D721Med (cell line): ENCODE data around the gene JUNB.
"Not testable (repeated sequence)": the region's sequence is repeated elsewhere in the genome, so short reads cannot be mapped to it uniquely, and the experiment has no call there.

Source experiments
- DNase-seq: peaks from one replicate; pipeline ENCODE4 v3.0.0; 2011; ENCODE audit warnings: low spot score; ENCODE audit not compliant: insufficient read length
- FAIRE-seq: peaks from 2 replicates; lab custom pipeline; 2011; peaks lifted over from hg19 to GRCh38; lab: Jason Lieb, UNC
- TF ChIP-seq, protein P1 (sequence below): IDR thresholded peaks from 2 replicates; pipeline ENCODE4 v1.5.1; 2012; ENCODE audit warnings: mild to moderate bottlenecking, control low read depth; ENCODE audit not compliant: insufficient read depth; ENCODE audit errors: missing control alignments

The JUNB gene

DNA sequence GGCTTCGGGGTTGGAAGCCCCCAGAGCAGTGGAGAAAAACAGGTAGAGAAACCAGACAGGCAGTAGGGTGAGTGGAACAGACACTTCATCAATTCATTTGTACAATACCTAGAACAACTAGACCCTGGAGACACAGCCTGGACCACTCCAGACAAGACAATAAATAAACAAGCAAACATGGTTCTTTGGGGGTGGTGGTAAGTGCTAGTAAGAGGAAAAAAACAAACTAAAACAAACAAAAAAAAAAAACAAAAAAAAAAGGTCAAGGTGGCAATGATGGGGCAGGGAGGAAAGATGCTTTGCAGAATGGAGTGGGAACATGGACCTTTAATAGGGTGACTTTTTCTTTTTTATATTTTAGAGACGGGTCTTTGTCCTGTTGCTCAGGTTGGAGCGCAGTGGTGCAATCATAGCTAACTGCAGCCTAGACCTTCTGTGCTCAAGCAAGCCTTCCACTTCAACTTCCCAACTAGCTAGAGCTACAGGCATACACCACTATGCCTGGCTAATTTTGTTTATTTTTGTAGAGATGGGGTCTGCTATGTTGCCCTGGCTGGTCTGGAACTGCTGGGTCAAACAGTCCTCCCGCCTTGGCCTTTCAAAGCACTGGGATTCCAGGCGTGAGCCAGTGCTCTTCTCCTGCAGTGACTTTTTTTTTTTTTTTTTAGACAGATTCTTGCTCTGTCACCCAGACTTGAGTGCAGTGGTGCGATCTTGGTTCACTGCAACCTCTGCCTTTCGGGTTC lies 3.1 kb downstream of the JUNB start:
- DNase-seq: no peak
- TF ChIP-seq, protein P1, sequence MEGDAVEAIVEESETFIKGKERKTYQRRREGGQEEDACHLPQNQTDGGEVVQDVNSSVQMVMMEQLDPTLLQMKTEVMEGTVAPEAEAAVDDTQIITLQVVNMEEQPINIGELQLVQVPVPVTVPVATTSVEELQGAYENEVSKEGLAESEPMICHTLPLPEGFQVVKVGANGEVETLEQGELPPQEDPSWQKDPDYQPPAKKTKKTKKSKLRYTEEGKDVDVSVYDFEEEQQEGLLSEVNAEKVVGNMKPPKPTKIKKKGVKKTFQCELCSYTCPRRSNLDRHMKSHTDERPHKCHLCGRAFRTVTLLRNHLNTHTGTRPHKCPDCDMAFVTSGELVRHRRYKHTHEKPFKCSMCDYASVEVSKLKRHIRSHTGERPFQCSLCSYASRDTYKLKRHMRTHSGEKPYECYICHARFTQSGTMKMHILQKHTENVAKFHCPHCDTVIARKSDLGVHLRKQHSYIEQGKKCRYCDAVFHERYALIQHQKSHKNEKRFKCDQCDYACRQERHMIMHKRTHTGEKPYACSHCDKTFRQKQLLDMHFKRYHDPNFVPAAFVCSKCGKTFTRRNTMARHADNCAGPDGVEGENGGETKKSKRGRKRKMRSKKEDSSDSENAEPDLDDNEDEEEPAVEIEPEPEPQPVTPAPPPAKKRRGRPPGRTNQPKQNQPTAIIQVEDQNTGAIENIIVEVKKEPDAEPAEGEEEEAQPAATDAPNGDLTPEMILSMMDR: no peak

DNA sequence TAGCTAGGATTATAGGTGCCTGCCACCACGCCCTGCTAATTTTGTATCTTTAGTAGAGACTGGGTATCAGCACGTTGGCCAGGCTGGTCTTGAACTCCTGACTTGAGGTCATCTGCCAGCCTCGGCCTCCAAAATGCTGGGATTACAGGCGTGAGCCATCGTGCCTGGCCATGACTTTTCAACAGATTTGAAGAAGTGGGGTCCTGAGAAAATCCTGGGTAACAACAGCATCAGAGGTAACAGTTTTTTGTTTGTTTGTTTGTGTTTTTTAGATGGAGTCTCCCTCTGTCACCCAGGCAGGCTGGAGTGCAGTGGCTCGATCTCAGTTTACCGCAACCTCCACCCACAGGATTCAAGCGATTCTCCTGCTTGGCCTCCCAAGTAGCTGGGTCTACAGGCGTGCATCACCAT lies 3.7 kb downstream of the JUNB start:
- TF ChIP-seq, protein P1: no peak
- no peak for DNase-seq
- FAIRE-seq: no peak

More for the DNA sequence above, 3.1 kb downstream of the JUNB start:
- FAIRE-seq: no peak

- no peak for DNase-seq
- TF ChIP-seq, protein P1: peak; percentile 99
- FAIRE-seq: no peak
Measured at GRCh38 chr19:12796146-12797071, 5.1 kb downstream of the JUNB start.

DNA sequence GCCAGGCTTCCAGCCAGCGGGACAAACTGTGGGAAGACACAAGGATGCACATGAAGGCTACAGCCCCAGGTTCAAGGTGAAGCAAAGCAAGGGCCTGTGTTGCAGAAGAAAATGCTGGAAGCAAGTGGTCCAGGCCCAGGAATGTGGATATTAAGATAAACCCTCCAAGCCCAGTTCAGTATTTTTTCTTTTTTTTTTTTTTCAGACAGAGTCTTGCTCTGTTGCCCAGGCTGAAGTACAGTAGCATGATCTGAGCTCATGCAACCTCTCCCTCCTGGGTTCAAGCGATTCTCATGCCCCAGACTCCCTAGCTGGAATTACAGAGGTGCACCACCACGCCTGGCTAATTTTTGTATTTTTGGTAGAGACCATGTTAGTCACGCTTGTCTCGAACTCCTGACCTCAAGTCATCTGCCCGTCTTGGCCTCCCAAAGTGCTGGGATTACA lies 5.9 kb downstream of the JUNB start:
- DNase-seq (no peak), FAIRE-seq (no peak)
- TF ChIP-seq, protein P1: no peak

DNA sequence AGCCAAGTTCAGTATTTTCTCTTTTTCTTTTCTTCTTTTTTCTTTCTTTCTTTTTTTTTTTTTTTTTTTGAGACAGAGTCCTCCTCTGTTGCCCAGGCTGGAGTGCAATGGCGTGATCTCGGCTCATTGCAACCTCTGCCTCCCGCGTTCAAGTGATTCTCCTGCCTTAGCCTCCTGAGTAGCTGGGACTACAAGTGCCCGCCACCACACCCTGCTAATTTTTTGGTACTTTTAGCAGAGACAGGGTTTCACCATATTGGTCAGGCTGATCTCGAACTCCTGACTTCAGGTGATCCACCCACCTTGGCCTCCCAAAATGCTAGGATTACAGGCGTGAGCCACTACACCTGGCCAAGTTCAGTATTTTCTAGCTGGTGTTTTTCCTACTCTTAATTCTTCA lies 6.3 kb downstream of the JUNB start:
- FAIRE-seq, DNase-seq: not testable (repeated sequence)

DNA sequence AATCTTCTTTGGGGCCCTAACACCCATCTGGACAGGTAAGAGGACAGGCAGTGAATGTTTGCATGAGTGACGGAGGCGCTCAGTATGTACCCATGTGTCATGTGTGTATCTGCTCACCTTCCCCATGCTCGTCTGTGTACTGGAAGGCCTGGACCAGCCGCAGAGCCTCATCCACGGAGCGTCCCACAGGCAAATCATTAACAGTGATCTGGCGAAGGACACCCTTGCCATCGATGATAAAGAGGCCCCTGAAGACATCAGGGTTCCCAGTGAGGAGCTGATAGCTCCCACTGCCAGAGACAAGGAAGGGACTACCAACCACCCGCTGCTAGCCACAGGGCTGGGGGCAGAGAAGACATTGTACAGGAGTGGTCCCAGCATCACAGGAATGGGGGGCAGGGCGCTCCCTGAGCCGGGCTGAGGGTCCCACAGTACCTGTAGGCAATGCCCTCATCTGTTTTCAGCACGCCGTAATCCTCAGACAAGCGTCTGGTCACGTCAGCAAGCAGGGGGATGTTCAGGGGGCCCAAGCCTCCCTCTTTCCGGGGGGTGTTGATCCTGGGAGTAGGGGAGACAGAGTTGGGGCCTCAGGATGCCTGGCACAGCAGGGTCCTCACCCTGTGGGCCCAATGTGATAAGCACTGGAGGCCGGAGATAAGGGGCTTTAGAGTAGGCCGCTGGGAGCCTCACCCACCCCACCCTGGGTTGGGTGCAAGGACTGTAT lies 8.6 kb downstream of the JUNB start:
- TF ChIP-seq, protein P1: no peak
- DNase-seq (no peak), FAIRE-seq (no peak)

DNA sequence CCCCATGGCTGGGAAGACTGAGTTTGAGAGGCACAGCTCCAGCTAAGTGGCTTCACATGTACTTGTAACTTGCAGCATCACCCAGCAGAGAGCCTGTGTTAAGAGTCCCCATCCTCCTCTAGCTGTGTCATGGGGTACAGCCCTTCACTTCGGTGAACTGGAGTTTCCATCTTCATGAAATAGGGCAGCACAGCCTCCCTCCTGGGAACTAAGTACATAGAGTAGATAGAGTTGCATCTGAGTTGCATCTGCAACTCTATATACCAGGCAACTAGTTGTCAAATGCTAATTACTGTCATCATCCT lies 9.1 kb downstream of the JUNB start:
- TF ChIP-seq, protein P1: no peak
- no peak for FAIRE-seq
- DNase-seq: no peak
